ENCODE measurements around the gene GCNT4.

GCNT4 gene

GRCh38 chr5:75051217-75051751 lies 1.1 kb downstream of the GCNT4 start:
- DNase-seq = no peak

- DNase-seq = peak; percentile 83
These were observed 1.9 kb downstream of the GCNT4 start for GRCh38 chr5:75050415-75050814.

GRCh38 chr5:75049456-75050351 lies 2.7 kb downstream of the GCNT4 start:
- peak; percentile 77 for DNase-seq

- peak; percentile 64 for DNase-seq
These were observed 3.9 kb downstream of the GCNT4 start for GRCh38 chr5:75048457-75048953.

GRCh38 chr5:75047356-75047755 lies 5.0 kb downstream of the GCNT4 start:
- DNase-seq = no peak

- DNase-seq = no peak
These were observed 5.8 kb downstream of the GCNT4 start for GRCh38 chr5:75046366-75047142.

- DNase-seq = no peak
These were observed 7.3 kb downstream of the GCNT4 start for GRCh38 chr5:75045071-75045470.

- no peak for DNase-seq
These were observed 8.0 kb downstream of the GCNT4 start for GRCh38 chr5:75044406-75044805.

GRCh38 chr5:75043633-75044264 lies 8.6 kb downstream of the GCNT4 start:
- DNase-seq = no peak

- peak; percentile 79 for DNase-seq
These were observed 9.8 kb downstream of the GCNT4 start for GRCh38 chr5:75042522-75042921.

- peak; percentile 83 for DNase-seq
These were observed 11.4 kb downstream of the GCNT4 start for GRCh38 chr5:75040973-75041372.

- peak; percentile 80 for DNase-seq
These were observed 15.3 kb downstream of the GCNT4 start for GRCh38 chr5:75037106-75037505.

GRCh38 chr5:75034137-75034739 lies 18.1 kb downstream of the GCNT4 start:
- no peak for DNase-seq

GRCh38 chr5:75031366-75031765 lies 21.0 kb downstream of the GCNT4 start:
- no peak for DNase-seq

GRCh38 chr5:75028090-75028489 lies 24.3 kb downstream of the GCNT4 start:
- DNase-seq = no peak

GRCh38 chr5:75023368-75024159 lies 28.8 kb downstream of the GCNT4 start:
- peak; percentile 23 for DNase-seq

- DNase-seq = no peak
These were observed 30.6 kb downstream of the GCNT4 start for GRCh38 chr5:75021800-75022199.

- DNase-seq = no peak
These were observed 31.1 kb downstream of the GCNT4 start for GRCh38 chr5:75021219-75021618.

- no peak for DNase-seq
These were observed 32.2 kb downstream of the GCNT4 start for GRCh38 chr5:75020016-75020656.

GRCh38 chr5:75018805-75019587 lies 33.4 kb downstream of the GCNT4 start:
- peak; percentile 62 for DNase-seq
